Suppressor macrophage (primary cell): Measurements from ENCODE around the gene FOXM1.

Experiments used
- DNase-seq, 4 experiments: peaks; one replicate each; pipeline ENCODE4 v3.0.0-alpha.2; 2020 to 2022
- total RNA-seq, 17 experiments: gene quantifications; one replicate each; lab custom pipeline; 2026; ENCODE audit warnings: mixed read lengths in 6 of 17, inconsistent platforms in 3 of 17; lab: John Stamatoyannopoulos, UW

FOXM1 gene, protein sequence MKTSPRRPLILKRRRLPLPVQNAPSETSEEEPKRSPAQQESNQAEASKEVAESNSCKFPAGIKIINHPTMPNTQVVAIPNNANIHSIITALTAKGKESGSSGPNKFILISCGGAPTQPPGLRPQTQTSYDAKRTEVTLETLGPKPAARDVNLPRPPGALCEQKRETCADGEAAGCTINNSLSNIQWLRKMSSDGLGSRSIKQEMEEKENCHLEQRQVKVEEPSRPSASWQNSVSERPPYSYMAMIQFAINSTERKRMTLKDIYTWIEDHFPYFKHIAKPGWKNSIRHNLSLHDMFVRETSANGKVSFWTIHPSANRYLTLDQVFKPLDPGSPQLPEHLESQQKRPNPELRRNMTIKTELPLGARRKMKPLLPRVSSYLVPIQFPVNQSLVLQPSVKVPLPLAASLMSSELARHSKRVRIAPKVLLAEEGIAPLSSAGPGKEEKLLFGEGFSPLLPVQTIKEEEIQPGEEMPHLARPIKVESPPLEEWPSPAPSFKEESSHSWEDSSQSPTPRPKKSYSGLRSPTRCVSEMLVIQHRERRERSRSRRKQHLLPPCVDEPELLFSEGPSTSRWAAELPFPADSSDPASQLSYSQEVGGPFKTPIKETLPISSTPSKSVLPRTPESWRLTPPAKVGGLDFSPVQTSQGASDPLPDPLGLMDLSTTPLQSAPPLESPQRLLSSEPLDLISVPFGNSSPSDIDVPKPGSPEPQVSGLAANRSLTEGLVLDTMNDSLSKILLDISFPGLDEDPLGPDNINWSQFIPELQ
- 4.5 to 49.1 (median 16.0) reads per million in 17 experiments for total RNA-seq

- DNase-seq: peak; percentile 92 to 96 (median 94)
Measured at GRCh38 chr12:2877047-2877952, at the start of gene FOXM1, which contains the start of gene RHNO1. FOXM1 (minus strand) TSS chr12:2877174; CDS start chr12:2874478, 2,696 bp downstream. RHNO1 (plus strand) TSS chr12:2877223; CDS start chr12:2885367, 8,144 bp downstream.

- peak in 2 of 4 experiments; percentile 8 to 19 for DNase-seq
Measured at GRCh38 chr12:2925322-2925995, 48.5 kb upstream of the FOXM1 start.

DNA sequence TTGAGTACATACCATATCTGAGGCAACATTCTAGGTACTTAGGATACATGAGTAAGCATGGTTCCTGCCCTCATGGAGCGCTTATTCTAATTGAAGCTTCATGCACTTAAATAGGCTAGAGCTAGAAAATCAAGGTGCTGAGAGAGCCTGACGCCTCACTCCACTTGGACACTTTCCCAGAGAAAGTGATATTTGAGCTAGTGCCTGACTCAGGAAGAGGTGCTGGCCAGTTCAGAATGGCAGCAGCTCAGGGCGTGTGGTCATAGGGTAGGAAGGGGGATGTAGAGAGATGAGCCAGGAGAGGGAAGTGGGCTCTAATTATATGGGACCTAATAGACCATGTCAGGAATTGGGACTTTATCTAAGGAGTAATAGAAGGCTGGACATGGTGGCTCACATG, 47.0 kb upstream of the FOXM1 start:
- no peak for DNase-seq

GRCh38 chr12:2923057-2923456, 46.1 kb upstream of the FOXM1 start:
- DNase-seq: no peak

DNA sequence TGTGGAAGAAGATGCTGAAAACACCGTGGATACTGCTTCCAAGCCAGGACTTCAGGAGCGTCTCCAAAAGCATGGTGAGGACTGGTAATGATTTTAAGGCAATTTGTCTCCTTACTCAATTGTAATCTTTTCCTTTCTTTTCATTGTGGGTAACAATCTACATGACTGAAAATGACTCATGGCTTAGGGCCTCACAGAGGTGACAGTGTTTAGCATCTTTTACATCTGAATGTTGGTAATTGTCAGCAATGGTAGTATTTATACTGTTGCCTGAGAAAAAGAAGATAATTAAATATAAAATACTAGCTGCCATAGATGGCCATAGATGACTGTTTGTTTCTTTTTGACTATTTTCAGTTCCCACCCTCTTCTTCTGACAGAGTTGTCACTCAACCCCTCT, 45.4 kb upstream of the FOXM1 start:
- no peak for DNase-seq

GRCh38 chr12:2919249-2919648, 42.3 kb upstream of the FOXM1 start:
- no peak for DNase-seq

DNA sequence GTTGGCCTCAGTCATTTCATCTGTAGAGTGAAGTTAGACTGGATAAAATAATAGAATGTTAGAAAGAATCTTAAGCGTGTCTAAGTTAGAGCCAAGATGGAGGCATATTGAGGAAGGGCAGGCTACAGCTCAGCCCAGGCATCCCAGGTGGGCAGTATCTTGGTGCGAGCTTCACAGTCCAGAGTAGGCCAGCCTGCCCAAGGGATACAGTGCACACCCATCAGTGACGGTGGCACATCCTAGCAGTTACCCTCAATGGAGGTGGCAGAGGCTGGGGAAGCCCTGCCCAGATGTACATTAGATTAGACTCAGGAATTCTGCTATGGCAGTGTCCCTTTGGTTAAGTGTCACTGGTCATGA, 35.2 kb upstream of the FOXM1 start:
- no peak for DNase-seq

- DNase-seq: no peak
Measured at GRCh38 chr12:2904260-2904659, 27.3 kb upstream of the FOXM1 start.

DNA sequence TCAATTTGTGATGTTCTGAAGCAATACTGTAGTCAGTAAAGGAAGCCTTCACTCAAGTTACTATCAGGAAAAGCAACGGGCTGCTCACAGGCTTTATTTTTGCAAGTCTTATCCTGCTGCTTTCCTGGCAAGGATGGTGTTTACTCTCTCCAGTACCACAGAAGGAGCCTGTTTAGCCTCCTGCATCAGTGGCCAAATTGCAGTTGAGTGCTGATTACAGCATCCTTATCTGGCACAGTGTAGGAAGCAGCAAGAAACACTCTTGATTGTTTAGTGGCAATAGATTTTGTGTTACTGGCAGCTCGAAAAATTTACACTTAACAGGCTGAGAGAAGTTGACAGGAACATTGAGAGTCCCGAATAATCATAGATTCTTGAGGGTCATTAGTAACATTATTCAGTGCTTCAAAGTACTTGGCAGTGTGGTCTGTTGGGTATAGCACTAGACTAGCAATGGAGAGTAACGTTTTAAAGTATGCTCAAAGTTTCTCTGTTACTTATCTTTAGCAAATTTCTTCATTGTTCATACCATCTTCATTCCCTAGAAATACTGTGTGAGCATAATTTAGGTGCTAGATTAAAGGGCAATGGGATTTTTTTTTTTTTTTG, 25.4 kb upstream of the FOXM1 start:
- DNase-seq: no peak

- DNase-seq: no peak
Measured at GRCh38 chr12:2900642-2901041, 23.7 kb upstream of the FOXM1 start.

GRCh38 chr12:2897418-2897817, 20.4 kb upstream of the FOXM1 start:
- no peak for DNase-seq

GRCh38 chr12:2895511-2895910, 18.5 kb upstream of the FOXM1 start:
- DNase-seq: no peak

DNA sequence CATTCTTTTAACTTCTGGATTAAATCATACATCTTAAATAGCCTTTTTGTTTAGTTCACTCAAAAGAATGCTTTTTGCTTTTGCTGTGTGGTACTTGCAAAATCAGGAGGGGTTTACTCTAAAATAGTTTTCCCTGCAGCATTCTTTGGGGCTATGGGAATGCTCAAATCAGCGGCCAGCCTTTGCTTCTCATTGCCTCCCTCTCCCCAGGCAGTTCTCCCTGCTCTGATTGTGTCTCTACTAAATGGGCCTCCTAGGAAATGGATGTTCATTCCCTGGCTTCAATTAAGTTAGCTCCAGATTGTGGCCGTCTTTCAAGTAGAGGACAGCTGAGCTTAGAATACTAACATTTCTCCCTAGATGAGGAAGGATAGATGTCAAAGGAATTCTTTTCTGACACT, 18.1 kb upstream of the FOXM1 start:
- no peak for DNase-seq

GRCh38 chr12:2893007-2893406, 16.0 kb upstream of the FOXM1 start:
- no peak for DNase-seq

DNA sequence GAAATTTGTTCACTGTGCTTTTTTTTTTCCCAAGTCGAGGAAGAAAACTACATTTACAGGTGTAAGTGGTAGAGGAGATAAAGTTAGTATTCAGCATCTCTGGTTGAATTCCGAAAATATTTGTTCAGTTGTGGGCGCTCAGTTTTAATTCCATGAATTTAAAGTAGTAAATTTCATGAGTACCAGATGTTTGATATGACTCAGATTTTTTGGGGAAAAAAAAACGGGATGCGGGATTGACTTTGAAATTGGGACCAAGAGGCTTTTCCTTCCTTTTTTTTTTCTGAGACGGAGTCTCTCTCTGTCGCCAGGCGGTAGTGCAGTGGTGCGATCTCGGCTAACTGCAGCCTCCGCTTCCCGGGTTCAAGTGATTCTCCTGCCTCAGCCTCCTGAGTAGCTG, 15.3 kb upstream of the FOXM1 start:
- DNase-seq: no peak

DNA sequence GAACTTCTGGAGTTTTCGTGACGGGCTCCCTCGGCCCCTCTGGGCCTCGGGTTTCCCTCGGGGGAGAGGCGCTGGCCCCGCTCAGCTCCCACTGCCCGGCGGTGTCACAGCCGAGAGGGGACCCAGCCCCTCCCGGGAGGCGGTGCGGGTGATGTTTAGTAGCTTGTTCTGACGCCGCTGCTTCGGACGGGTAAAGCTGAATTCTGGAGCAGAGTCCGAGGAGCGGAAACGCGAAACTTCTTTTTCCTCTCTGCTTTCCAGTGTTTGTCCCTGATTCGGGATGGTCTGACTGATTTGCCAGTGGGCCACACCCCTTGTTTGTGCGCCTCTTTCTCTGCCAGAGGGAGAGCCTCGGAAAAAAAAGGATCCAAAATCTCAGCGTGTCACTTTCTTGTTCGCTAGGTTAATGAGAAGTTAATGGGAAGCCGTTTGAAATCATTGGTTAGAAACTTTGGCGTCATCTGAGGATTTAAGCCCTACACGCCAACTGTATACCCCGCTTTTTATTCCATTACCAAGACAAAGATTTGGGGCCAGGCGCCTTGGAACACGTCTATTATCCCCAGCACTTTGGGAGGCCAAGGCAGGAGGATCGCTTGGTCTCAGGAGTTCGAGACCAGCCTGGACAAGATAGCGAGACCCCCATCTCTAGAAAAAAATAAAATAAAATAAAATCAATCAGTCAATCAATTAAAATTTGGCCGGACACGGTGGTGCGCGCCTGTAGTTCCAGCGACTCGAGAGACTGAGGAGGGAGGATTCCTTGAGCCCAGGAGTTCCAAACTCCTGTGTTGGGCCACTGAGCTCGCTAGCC, 14.5 kb upstream of the FOXM1 start:
- DNase-seq: peak; percentile 24 to 49 (median 36)

GRCh38 chr12:2890388-2891239, 13.6 kb upstream of the FOXM1 start, which contains the start of gene TULP3:
TULP3 (plus strand) TSS chr12:2890891; CDS start chr12:2890948, 57 bp downstream.
- peak; percentile 98 to 99 (median 98) for DNase-seq

DNA sequence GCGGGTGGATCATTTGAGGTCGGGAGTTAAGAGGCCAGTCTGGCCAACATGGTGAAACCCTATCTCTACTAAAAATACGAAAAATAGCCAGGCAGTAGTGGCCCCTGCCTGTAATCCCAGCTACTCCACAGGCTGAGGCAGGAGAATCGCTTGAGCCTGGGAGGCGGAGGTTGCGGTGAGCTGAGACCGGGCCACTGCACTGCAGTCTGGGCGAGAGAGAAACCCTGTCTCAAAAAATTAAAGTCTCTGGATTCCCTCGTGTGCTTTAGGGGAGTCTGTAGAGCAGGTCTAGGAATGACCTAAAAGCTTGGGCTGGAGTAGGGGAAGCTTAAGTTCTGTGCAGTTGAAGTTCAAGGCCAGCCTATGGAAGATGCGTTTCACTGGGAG, 13.0 kb upstream of the FOXM1 start:
- peak in 1 of 4 experiments; percentile 7 for DNase-seq

- DNase-seq: no peak
Measured at GRCh38 chr12:2886768-2887450, 9.9 kb upstream of the FOXM1 start.
